Activated T-cell treated with anti-CD3 and anti-CD28 coated beads for 48 hours (primary cell): Measurements from ENCODE around the gene GRK3.

ENCODE experiments used
- DNase-seq: peaks from one replicate; pipeline ENCODE4 v3.0.0-alpha.2; 2020; ENCODE audit warnings: low read depth

The GRK3 gene

GRCh38 chr22:25759825-25760231 is 195.4 kb downstream of the GRK3 start:
- DNase-seq = no peak

GRCh38 chr22:25760294-25760693 is 195.8 kb downstream of the GRK3 start:
- DNase-seq = no peak

- no peak for DNase-seq
These were observed 196.5 kb downstream of the GRK3 start for GRCh38 chr22:25760848-25761595.

- no peak for DNase-seq
These were observed 197.7 kb downstream of the GRK3 start for GRCh38 chr22:25762147-25762546.

GRCh38 chr22:25763239-25763777 is 198.8 kb downstream of the GRK3 start:
- DNase-seq = no peak

DNA sequence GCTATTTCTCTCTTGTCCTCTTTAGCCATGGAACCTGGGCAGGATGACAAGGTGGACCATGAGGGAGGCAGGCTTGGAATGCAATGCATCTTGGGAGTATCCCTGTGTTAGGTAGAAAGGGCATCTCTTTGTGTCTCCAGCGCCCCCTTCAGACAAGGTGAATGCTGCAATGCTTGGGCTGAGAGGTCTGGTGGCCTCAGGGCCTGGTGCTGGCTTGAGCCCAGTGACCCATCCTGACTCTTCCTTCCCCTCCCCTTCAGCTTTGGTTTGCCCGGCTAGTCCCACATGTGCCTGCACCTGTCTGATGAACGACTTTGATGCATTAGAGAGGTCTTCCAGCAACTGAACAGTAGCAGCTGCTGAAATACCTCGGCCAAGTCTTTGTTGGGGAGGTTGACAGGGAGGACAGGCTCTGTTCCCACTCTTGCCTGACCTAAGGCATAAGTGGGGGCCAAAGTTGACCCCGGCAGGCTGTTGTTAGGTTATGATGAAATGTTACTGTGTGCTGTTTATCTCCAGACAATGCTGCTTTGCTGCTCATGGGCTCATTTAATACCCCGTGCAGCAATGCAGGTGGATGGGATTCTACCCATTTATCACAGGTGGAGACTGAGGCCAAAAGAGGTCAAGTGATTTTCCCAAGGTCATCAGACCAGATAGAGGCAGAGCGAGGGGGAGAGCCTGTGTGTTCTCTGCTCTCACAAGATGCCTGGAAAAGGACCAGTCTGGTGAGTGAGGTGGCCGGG is 200.0 kb downstream of the GRK3 start:
- DNase-seq = no peak

DNA sequence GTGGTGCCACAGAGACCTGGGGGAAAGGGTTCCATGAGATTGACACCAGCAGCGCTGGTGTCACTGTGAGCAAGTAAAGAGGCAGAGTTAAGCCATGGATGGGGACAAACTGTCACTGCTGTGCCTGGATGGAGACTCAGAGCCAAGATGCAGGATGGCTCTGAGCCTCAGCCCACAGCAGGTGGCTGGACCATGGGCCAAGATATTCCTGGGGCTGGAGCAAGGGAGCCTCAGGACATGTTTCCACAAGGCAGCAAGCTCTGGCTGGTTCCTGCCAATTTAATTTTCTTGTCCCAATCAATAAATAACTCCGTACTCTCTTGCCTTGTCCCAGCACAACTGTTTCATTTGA is 200.5 kb downstream of the GRK3 start:
- no peak for DNase-seq

DNA sequence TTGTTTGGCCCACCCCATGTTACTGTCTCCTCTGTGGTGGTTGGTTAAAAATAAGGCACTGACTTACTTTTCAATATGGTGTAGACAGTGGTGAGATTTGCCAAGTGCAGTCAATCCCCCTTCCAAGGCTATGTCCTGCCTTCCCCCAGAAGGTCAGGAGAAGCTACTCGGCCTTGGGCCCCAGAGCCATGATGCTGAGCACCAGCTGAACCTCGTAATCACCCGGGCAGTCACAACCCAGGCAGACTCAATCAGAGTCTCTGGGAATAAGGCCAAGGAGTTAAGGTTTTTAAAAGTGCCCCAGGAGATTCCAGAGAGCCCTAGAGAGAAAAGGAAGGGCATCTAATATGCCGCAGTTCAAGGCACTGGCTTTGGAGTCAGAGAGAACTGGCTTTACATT is 201.3 kb downstream of the GRK3 start:
- no peak for DNase-seq

- DNase-seq = no peak
These were observed 201.9 kb downstream of the GRK3 start for GRCh38 chr22:25766418-25766817.

GRCh38 chr22:25770333-25770732 is 205.9 kb downstream of the GRK3 start:
- DNase-seq = no peak

DNA sequence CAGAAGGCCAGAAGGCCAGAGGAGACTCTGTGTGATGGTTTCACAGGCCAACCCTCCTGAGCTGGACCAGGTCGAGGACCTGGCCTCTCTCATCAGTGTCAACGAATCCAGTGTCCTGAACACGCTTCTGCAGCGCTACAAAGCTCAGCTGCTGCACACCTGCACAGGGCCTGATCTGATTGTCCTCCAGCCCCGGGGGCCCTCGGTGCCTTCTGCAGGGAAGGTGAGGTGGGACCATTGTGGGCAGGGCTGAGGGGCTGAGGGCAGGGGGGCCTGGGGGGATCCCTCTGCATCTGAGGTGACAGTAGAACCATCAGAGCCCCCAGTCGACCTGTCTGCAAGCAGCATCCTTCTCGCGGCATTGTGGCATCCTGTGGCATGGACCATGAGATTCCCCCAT is 207.8 kb downstream of the GRK3 start:
- DNase-seq = no peak

DNA sequence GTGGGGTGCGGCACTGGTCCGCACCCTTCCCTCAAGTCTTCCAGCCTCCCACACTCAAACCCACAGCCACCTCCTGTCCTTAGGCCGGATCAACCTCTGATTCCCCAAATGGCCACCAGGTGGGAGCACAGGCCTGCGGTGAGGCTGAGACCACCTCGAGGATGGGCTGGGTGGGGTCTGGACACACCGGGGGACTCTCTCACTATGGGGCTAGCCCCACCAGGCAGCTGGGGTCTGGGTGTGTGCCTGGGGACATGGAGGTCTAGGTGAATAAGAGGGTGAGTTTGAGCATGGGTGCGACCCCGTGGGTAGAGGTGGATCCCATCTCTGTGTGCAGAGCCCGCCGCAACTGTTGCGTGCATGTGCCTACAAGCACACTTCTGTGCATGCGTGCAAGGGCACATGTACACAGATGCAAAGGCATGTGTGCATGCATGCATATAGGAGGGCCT is 210.1 kb downstream of the GRK3 start:
- DNase-seq = no peak

GRCh38 chr22:25775531-25775930 is 211.1 kb downstream of the GRK3 start:
- no peak for DNase-seq

DNA sequence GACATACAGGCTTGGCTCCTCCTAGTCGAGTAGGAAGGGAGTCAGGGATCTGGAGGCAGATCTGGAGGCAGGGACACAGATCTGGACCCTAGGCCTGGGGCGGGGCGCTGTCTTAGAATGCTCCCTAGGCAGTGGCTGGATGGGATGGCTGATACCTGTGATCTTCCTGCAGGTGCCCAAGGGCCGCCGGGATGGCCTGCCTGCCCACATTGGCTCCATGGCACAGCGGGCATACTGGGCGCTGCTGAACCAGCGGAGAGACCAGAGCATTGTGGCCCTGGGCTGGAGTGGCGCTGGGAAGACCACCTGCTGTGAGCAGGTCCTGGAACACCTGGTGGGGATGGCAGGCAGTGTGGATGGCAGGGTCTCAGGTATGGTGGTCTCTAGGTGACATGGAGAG is 212.9 kb downstream of the GRK3 start:
- no peak for DNase-seq

DNA sequence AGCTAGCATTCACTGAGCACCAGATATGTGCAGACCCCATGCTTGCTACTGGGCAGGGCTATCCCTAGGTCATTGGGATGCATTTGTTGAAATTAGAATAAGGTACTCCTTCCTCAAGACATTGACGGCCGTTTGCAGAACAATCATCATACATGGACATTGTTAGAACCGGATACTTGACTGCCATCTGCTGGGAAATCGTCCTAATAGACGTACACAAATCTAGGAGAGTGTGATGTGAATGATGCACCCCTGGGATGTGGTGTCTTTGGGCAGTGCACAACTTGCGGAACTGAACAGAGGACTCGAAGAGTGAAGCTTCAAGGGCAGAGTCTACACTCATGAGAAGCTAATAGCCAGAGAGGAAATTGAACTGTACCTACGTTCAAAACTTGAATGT is 213.4 kb downstream of the GRK3 start:
- DNase-seq = no peak
